NCI-H187 (cell line): Measurements from ENCODE around the gene TNRC18.
"Not testable (repeated sequence)": the region's sequence is repeated elsewhere in the genome, so short reads cannot be mapped to it uniquely, and the experiment has no call there.

Experiments
- DNase-seq, 2 experiments: peaks; one replicate each; lab custom pipeline; 2025; lab: John Stamatoyannopoulos, UW

TNRC18 gene

GRCh38 chr7:5349437-5350173, 74.0 kb downstream of the TNRC18 start:
- DNase-seq, result no peak

- DNase-seq, result no peak
Observed at GRCh38 chr7:5349005-5349380, 74.6 kb downstream of the TNRC18 start.

- no peak for DNase-seq
Observed at GRCh38 chr7:5348134-5349004, 75.3 kb downstream of the TNRC18 start.

GRCh38 chr7:5345671-5346070, 78.0 kb downstream of the TNRC18 start:
- no peak for DNase-seq

- DNase-seq, result no peak
Observed at GRCh38 chr7:5345171-5345570, 78.5 kb downstream of the TNRC18 start.

- no peak for DNase-seq
Observed at GRCh38 chr7:5344342-5344741, 79.3 kb downstream of the TNRC18 start.

- no peak for DNase-seq
Observed at GRCh38 chr7:5343884-5344283, 79.8 kb downstream of the TNRC18 start.

GRCh38 chr7:5342631-5343030, 81.0 kb downstream of the TNRC18 start:
- no peak for DNase-seq

GRCh38 chr7:5339955-5340354, 83.7 kb downstream of the TNRC18 start:
- no peak for DNase-seq

- no peak for DNase-seq
Observed at GRCh38 chr7:5337047-5337446, 86.6 kb downstream of the TNRC18 start.

GRCh38 chr7:5334671-5335070, 89.0 kb downstream of the TNRC18 start:
- no peak for DNase-seq

- no peak for DNase-seq
Observed at GRCh38 chr7:5333121-5334045, 90.3 kb downstream of the TNRC18 start.

- no peak for DNase-seq
Observed at GRCh38 chr7:5332579-5332978, 91.1 kb downstream of the TNRC18 start.

GRCh38 chr7:5330288-5330687, 93.3 kb downstream of the TNRC18 start:
- no peak for DNase-seq

GRCh38 chr7:5324961-5325360, 98.7 kb downstream of the TNRC18 start:
- DNase-seq, result no peak

GRCh38 chr7:5323800-5324781, 99.5 kb downstream of the TNRC18 start:
- not testable (repeated sequence) for DNase-seq

- no peak for DNase-seq
Observed at GRCh38 chr7:5322621-5323410, 100.8 kb downstream of the TNRC18 start.

- no peak for DNase-seq
Observed at GRCh38 chr7:5320802-5321396, 102.7 kb downstream of the TNRC18 start.

- DNase-seq, result no peak
Observed at GRCh38 chr7:5320391-5320790, 103.2 kb downstream of the TNRC18 start.

- not testable (repeated sequence) for DNase-seq
Observed at GRCh38 chr7:5318613-5319012, 105.0 kb downstream of the TNRC18 start.
